SHP77 (cell line): ENCODE results near the gene PTBP2.
"Not testable (repeated sequence)": the region's sequence is repeated elsewhere in the genome, so short reads cannot be mapped to it uniquely, and the experiment has no call there.

ENCODE experiments used
- DNase-seq, 2 experiments: peaks; one replicate each; lab custom pipeline; 2025; lab: John Stamatoyannopoulos, UW

Gene PTBP2

GRCh38 chr1:96730574-96731298 lies 9.2 kb downstream of the PTBP2 start:
- no peak for DNase-seq

- no peak for DNase-seq
Observed at GRCh38 chr1:96741335-96741734, 19.8 kb downstream of the PTBP2 start.

- DNase-seq, result no peak
Observed at GRCh38 chr1:96746440-96747420, 25.1 kb downstream of the PTBP2 start.

- no peak for DNase-seq
Observed at GRCh38 chr1:96747565-96747964, 26.0 kb downstream of the PTBP2 start.

- DNase-seq, result no peak
Observed at GRCh38 chr1:96748078-96748477, 26.5 kb downstream of the PTBP2 start.

GRCh38 chr1:96749618-96750017 lies 28.0 kb downstream of the PTBP2 start:
- DNase-seq, result no peak

GRCh38 chr1:96752394-96752793 lies 30.8 kb downstream of the PTBP2 start:
- DNase-seq, result no peak

GRCh38 chr1:96756789-96757188 lies 35.2 kb downstream of the PTBP2 start:
- no peak for DNase-seq

- not testable (repeated sequence) for DNase-seq
Observed at GRCh38 chr1:96762586-96762985, 41.0 kb downstream of the PTBP2 start.

GRCh38 chr1:96763514-96763913 lies 41.9 kb downstream of the PTBP2 start:
- DNase-seq, result no peak

- no peak for DNase-seq
Observed at GRCh38 chr1:96764469-96764868, 42.9 kb downstream of the PTBP2 start.

- no peak for DNase-seq
Observed at GRCh38 chr1:96771847-96772246, 50.3 kb downstream of the PTBP2 start.

- DNase-seq, result no peak
Observed at GRCh38 chr1:96772349-96772748, 50.8 kb downstream of the PTBP2 start.

GRCh38 chr1:96772972-96773371 lies 51.4 kb downstream of the PTBP2 start:
- DNase-seq, result no peak

GRCh38 chr1:96782206-96782605 lies 60.6 kb downstream of the PTBP2 start:
- DNase-seq, result no peak

GRCh38 chr1:96782856-96783255 lies 61.3 kb downstream of the PTBP2 start:
- DNase-seq, result no peak

GRCh38 chr1:96790599-96790998 lies 69.0 kb downstream of the PTBP2 start:
- DNase-seq, result no peak

GRCh38 chr1:96792220-96792619 lies 70.6 kb downstream of the PTBP2 start:
- no peak for DNase-seq

- DNase-seq, result not testable (repeated sequence)
Observed at GRCh38 chr1:96801696-96802095, 80.1 kb downstream of the PTBP2 start.

- DNase-seq, result no peak
Observed at GRCh38 chr1:96804648-96805047, 83.1 kb downstream of the PTBP2 start.

- DNase-seq, result no peak
Observed at GRCh38 chr1:96808191-96808590, 86.6 kb downstream of the PTBP2 start.

GRCh38 chr1:96815914-96816313 lies 94.3 kb downstream of the PTBP2 start:
- no peak for DNase-seq

- no peak for DNase-seq
Observed at GRCh38 chr1:96820107-96820506, 98.5 kb downstream of the PTBP2 start.
